HCT116 (cell line): ENCODE measurements around the gene NHSL1. TPM values are rescaled to one million over a fixed set of nuclear protein-coding genes. Genes with fewer than 3 reads are reported as not detected.

ENCODE experiments used
- ATAC-seq: fragments of 200-7000 bp; cut with Tn5 transposase; 2 replicates; pipeline ENCODE4 v1.9.1; 2020; ENCODE audit warnings: mild to moderate bottlenecking, moderate library complexity
- BruUV-seq: library from RNA; stranded (reverse); fragments of 400-500 nt; replicated peaks from 2 replicates; lab custom pipeline; 2021; lab: Mats Ljungman, UMichigan
- CTCF ChIA-PET: fragments of 300-600 bp; sonication (Branson Sonifier 250); formaldehyde crosslinking; loops from one replicate; lab custom pipeline; 2021; ENCODE audit warnings: antibody characterized with exemption; lab: Charles Lee
- POLR2A ChIA-PET: fragments of 300-600, 350-600 bp; sonication (Branson Sonifier 250); formaldehyde crosslinking; loops from one replicate; lab custom pipeline; 2021; ENCODE audit warnings: antibody characterized with exemption; lab: Charles Lee
- RAD21 ChIA-PET, 2 experiments: fragments of 300-600 bp; sonication (Branson Sonifier 250); formaldehyde crosslinking; loops; one replicate each; lab custom pipeline; 2023; ENCODE audit warnings: low total read pairs in 2 of 2; ENCODE audit not compliant: uncharacterized antibody in 2 of 2, unreplicated experiment in 2 of 2, low non-redundant PET in 1 of 2; lab: Charles Lee
- DNase-seq: peaks from one replicate; pipeline ENCODE4 v3.0.0-alpha.2; 2010; ENCODE audit warnings: low read depth, low spot score
- H2AFZ ChIP-seq: fragments of 200-600 bp; shearing (Covaris generic), sonication (generic); 2 replicates; pipeline ENCODE4 v1.6.1; 2017; ENCODE audit warnings: low read depth, mixed run types, mixed read lengths, antibody characterized with exemption, low read length; ENCODE audit not compliant: poor library complexity, severe bottlenecking
- H3K27ac ChIP-seq: 2 replicates; pipeline ENCODE4 v1.5.1; 2012; ENCODE audit warnings: low read depth, low read length
- H3K27me3 ChIP-seq: fragments of 200-600 bp; sonication (generic); 2 replicates; pipeline ENCODE4 v1.6.1; 2016; ENCODE audit warnings: mixed run types, low read length, mixed read lengths; ENCODE audit not compliant: insufficient read depth
- H3K36me3 ChIP-seq, 2 experiments: fragments of 200-500 bp in 1 of 2; fragments of 200-600 bp in 1 of 2; sonication (Bioruptor generic) in 1 of 2; sonication (generic) in 1 of 2; 2 replicates each; pipeline versions ENCODE4 v1.5.1 to v1.6.1; 2014 to 2016; ENCODE audit warnings: low read length in 2 of 2, inconsistent platforms in 1 of 2, mixed read lengths in 1 of 2, mixed run types in 1 of 2; ENCODE audit not compliant: insufficient read depth in 2 of 2, control insufficient read depth in 1 of 2
- H3K4me1 ChIP-seq, 2 experiments: fragments of 200-600 bp in 1 of 2; sonication (generic) in 1 of 2; 2 replicates each; pipeline versions ENCODE4 v1.5.1 to v1.6.1; 2012 to 2017; ENCODE audit warnings: low read length in 2 of 2, inconsistent platforms in 1 of 2, mild to moderate bottlenecking in 1 of 2, mixed read lengths in 1 of 2, mixed run types in 1 of 2, moderate library complexity in 1 of 2; ENCODE audit not compliant: insufficient read depth in 2 of 2, control insufficient read depth in 1 of 2
- H3K4me2 ChIP-seq: fragments of 200-600 bp; sonication (generic); 2 replicates; pipeline ENCODE4 v1.6.1; 2017; ENCODE audit warnings: mixed run types, low read length, mixed read lengths
- H3K4me3 ChIP-seq, 2 experiments: fragments of 200-600 bp in 1 of 2; sonication (generic) in 1 of 2; replicated peaks in 1 of 2; 2 replicates each; pipeline ENCODE4 v1.5.1; 2011 to 2016; ENCODE audit warnings: low read length in 2 of 2, control low read depth in 1 of 2, low read depth in 1 of 2, mild to moderate bottlenecking in 1 of 2, mixed read lengths in 1 of 2, mixed run types in 1 of 2
- H3K79me2 ChIP-seq: fragments of 200-600 bp; sonication (generic); 2 replicates; pipeline ENCODE4 v1.6.1; 2017; ENCODE audit warnings: mild to moderate bottlenecking, mixed run types, low read length, moderate library complexity, mixed read lengths; ENCODE audit not compliant: insufficient read depth
- H3K9ac ChIP-seq: fragments of 200-600 bp; sonication (generic); 2 replicates; pipeline ENCODE4 v1.6.1; 2016; ENCODE audit warnings: low read length, mixed read lengths
- H3K9me2 ChIP-seq: fragments of 200-600 bp; sonication (generic), shearing (Covaris generic); 2 replicates; pipeline ENCODE4 v1.6.1; 2017; ENCODE audit warnings: mixed run types, mild to moderate bottlenecking, moderate library complexity; ENCODE audit not compliant: insufficient read depth
- H3K9me3 ChIP-seq, 2 experiments: fragments of 200-500 bp in 1 of 2; fragments of 200-600 bp in 1 of 2; sonication (Bioruptor generic) in 1 of 2; sonication (generic) in 1 of 2; 2 replicates each; pipeline ENCODE4 v1.6.1; 2014 to 2017; ENCODE audit warnings: low read length in 2 of 2, mixed read lengths in 2 of 2, inconsistent platforms in 1 of 2, low read depth in 1 of 2, mild to moderate bottlenecking in 1 of 2, mixed run types in 1 of 2, moderate library complexity in 1 of 2; ENCODE audit not compliant: control insufficient read depth in 1 of 2, insufficient read depth in 1 of 2
- H4K20me1 ChIP-seq: fragments of 200-600 bp; sonication (generic), shearing (Covaris generic); 2 replicates; pipeline ENCODE4 v1.6.1; 2017; ENCODE audit warnings: mixed run types, mild to moderate bottlenecking, moderate library complexity; ENCODE audit not compliant: insufficient read depth
- CBX3 ChIP-seq: IDR thresholded peaks from 2 replicates; pipeline ENCODE4 v1.6.1; 2012; ENCODE audit warnings: low read depth
- CEBPB ChIP-seq: IDR thresholded peaks from 2 replicates; pipeline ENCODE4 v1.6.1; 2012; ENCODE audit warnings: low read depth
- ELF1 ChIP-seq: IDR thresholded peaks from 2 replicates; pipeline ENCODE4 v1.6.1; 2012; ENCODE audit warnings: low read depth, borderline replicate concordance
- EZH2 ChIP-seq: fragments of 200-600 bp; sonication (generic); IDR thresholded peaks from 2 replicates; pipeline ENCODE4 v1.6.1; 2017; ENCODE audit warnings: antibody characterized with exemption, mixed run types
- JUND ChIP-seq: IDR thresholded peaks from 2 replicates; pipeline ENCODE4 v1.6.1; 2012
- RAD21 ChIP-seq: IDR thresholded peaks from 2 replicates; pipeline ENCODE4 v1.6.1; 2012; ENCODE audit warnings: low read depth, mild to moderate bottlenecking
- SIN3A ChIP-seq: IDR thresholded peaks from 2 replicates; pipeline ENCODE4 v1.6.1; 2012; ENCODE audit warnings: low read depth
- TCF7L2 ChIP-seq: IDR thresholded peaks from 2 replicates; pipeline ENCODE4 v1.7.0; 2011; ENCODE audit warnings: borderline replicate concordance, inconsistent platforms; ENCODE audit not compliant: insufficient read depth, insufficient read length; ENCODE audit errors: extremely low read depth
- YY1 ChIP-seq: IDR thresholded peaks from 2 replicates; pipeline ENCODE4 v1.6.1; 2011; ENCODE audit warnings: low read length, low read depth, moderate library complexity, mild to moderate bottlenecking; ENCODE audit not compliant: insufficient replicate concordance; ENCODE audit errors: extremely low read depth
- intact Hi-C: fragments of 100-400 bp; cut with micrococcal nuclease; formaldehyde crosslinking; loops from 2 replicates; pipeline ENCODE4 v1.10.0; 2022
- total RNA-seq: library from RNA; stranded (reverse); gene quantifications from one replicate; pipeline ENCODE4 v1.2.1, GENCODE V29; 2021; ENCODE audit not compliant: unreplicated experiment
- TF ChIP-seq, protein P1 (sequence below): IDR thresholded peaks from 2 replicates; pipeline ENCODE4 v1.6.1; 2012; ENCODE audit warnings: low read depth
- TF ChIP-seq, protein P2 (sequence below): IDR thresholded peaks from 2 replicates; pipeline ENCODE4 v1.6.1; 2012
- TF ChIP-seq, protein P3 (sequence below): IDR thresholded peaks from 2 replicates; pipeline ENCODE4 v1.6.1; 2012

Gene NHSL1
- total RNA-seq, 1 experiment from 2014 or later = 15.4 TPM

DNA sequence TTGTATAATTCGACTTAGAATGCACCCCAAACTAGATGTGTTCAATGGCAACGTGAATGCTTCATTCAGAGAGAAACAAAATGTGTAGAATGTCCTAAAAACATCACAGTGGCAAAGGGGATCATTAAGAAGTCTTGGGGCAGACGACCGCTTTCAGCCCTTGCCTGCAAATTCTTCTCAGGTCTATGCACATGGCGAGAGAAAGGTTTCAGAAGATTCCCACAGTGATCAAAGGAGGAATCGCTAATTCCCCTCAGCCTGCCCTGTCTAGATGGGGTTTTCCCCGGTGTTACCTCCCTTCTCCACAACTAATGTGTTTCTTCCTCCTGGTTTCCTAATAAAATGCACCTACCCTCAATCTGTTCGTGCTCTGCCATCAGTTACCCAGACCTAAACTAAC, 13.3 kb upstream of the NHSL1 start:
- no peak overlapping the region for H3K4me3 ChIP-seq
- H3K9me3 ChIP-seq = peaks cover 0 to under 1% of the 10 kb centered on the region in 2 experiments; a peak in 1 of 4 replicates
- no peak overlapping the region for H3K4me2 ChIP-seq
- BruUV-seq = no TSS peak
- H3K79me2 ChIP-seq = no peaks in the 10 kb centered on the region
- no peaks in the 10 kb centered on the region for H4K20me1 ChIP-seq
- no peaks in the 10 kb centered on the region for H3K4me1 ChIP-seq
- no peaks in the 10 kb centered on the region for H3K9me2 ChIP-seq
- ATAC-seq (no peak), DNase-seq (no peak)
- H3K27me3 ChIP-seq = no peaks in the 10 kb centered on the region
- intact Hi-C loops = loop anchor here (10.0 kb wide), 1 partner anchor 228 kb away; no protein-coding TSS in a partner anchor
- POLR2A ChIA-PET = no interaction called here
- no peak overlapping the region for H3K9ac ChIP-seq
- H3K36me3 ChIP-seq = no peaks in the 10 kb centered on the region
- RAD21 ChIA-PET = no interaction called here
- no peak overlapping the region for H2AFZ ChIP-seq
- H3K27ac ChIP-seq = no peak overlapping the region
- TF ChIP-seq CEBPB (no peak), CBX3 (no peak), SIN3A (no peak), JUND (no peak), TCF7L2 (no peak), EZH2 (no peak), RAD21 (no peak), YY1 (no peak), ELF1 (no peak)
- TF ChIP-seq, protein P1, sequence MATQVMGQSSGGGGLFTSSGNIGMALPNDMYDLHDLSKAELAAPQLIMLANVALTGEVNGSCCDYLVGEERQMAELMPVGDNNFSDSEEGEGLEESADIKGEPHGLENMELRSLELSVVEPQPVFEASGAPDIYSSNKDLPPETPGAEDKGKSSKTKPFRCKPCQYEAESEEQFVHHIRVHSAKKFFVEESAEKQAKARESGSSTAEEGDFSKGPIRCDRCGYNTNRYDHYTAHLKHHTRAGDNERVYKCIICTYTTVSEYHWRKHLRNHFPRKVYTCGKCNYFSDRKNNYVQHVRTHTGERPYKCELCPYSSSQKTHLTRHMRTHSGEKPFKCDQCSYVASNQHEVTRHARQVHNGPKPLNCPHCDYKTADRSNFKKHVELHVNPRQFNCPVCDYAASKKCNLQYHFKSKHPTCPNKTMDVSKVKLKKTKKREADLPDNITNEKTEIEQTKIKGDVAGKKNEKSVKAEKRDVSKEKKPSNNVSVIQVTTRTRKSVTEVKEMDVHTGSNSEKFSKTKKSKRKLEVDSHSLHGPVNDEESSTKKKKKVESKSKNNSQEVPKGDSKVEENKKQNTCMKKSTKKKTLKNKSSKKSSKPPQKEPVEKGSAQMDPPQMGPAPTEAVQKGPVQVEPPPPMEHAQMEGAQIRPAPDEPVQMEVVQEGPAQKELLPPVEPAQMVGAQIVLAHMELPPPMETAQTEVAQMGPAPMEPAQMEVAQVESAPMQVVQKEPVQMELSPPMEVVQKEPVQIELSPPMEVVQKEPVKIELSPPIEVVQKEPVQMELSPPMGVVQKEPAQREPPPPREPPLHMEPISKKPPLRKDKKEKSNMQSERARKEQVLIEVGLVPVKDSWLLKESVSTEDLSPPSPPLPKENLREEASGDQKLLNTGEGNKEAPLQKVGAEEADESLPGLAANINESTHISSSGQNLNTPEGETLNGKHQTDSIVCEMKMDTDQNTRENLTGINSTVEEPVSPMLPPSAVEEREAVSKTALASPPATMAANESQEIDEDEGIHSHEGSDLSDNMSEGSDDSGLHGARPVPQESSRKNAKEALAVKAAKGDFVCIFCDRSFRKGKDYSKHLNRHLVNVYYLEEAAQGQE = no peak
- TF ChIP-seq, protein P2, sequence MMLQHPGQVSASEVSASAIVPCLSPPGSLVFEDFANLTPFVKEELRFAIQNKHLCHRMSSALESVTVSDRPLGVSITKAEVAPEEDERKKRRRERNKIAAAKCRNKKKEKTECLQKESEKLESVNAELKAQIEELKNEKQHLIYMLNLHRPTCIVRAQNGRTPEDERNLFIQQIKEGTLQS = no peak
- TF ChIP-seq, protein P3, sequence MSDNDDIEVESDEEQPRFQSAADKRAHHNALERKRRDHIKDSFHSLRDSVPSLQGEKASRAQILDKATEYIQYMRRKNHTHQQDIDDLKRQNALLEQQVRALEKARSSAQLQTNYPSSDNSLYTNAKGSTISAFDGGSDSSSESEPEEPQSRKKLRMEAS = no peak
- CTCF ChIA-PET = no interaction called here
